Right ventricle myocardium inferior (tissue), 1 donor: ENCODE data around the gene PPP1R12C. TPM values are rescaled to one million over a fixed set of nuclear protein-coding genes. Genes with fewer than 3 reads are reported as not detected.
A peak's percentile ranks its signal among the peaks of the same experiment; 100 is the strongest.

Experiments used
- ATAC-seq: fragments of 200-7000 bp; cut with Tn5 transposase; one replicate; pipeline ENCODE4 v1.9.1; 2020; ENCODE audit warnings: mild to moderate bottlenecking, moderate library complexity
- DNase-seq: peaks from one replicate; pipeline ENCODE4 v3.0.0; 2021; ENCODE audit errors: missing footprints
- intact Hi-C: fragments of 100-400 bp; cut with DNase I; formaldehyde crosslinking; loops from one replicate; pipeline ENCODE4 v1.11.0; 2022
- total RNA-seq: library from RNA; stranded (reverse); fragmentation: NEBNext Ultra II Directional; extraction: Animal tissue kit (Norgen Biotek cat#: 25700); gene quantifications from one replicate; pipeline ENCODE4 v1.2.1, GENCODE V29; 2021
- donor health status: DM: no; HTN: yes; CAD: no; lungs with severe emphysema.

Gene PPP1R12C
- total RNA-seq, 1 donor from 2014 or later: 140 TPM

- ATAC-seq: no peak
- intact Hi-C loops: no loop called here
- DNase-seq: peak; percentile 51
Observed at GRCh38 chr19:55097864-55098715, 19.3 kb downstream of the PPP1R12C start.

- ATAC-seq (no peak), DNase-seq (no peak)
Observed at GRCh38 chr19:55096061-55096701, 21.3 kb downstream of the PPP1R12C start.

GRCh38 chr19:55095260-55096060, 22.0 kb downstream of the PPP1R12C start:
- no peak for ATAC-seq
- intact Hi-C loops: no loop called here
- DNase-seq: peak; percentile 25

More at GRCh38 chr19:55096061-55096701, 21.3 kb downstream of the PPP1R12C start:
- intact Hi-C loops: no loop called here

GRCh38 chr19:55094456-55095259, 22.8 kb downstream of the PPP1R12C start:
- ATAC-seq: no peak
- intact Hi-C loops: no loop called here
- no peak for DNase-seq

- ATAC-seq: no peak
Observed at GRCh38 chr19:55092423-55093318, 24.8 kb downstream of the PPP1R12C start.

GRCh38 chr19:55091955-55092354, 25.5 kb downstream of the PPP1R12C start:
- DNase-seq: no peak
- no peak for ATAC-seq
- intact Hi-C loops: no loop called here

More at GRCh38 chr19:55092423-55093318, 24.8 kb downstream of the PPP1R12C start:
- intact Hi-C loops: no loop called here
- no peak for DNase-seq

GRCh38 chr19:55091126-55091910, 26.1 kb downstream of the PPP1R12C start:
- ATAC-seq: no peak
- no peak for DNase-seq
- intact Hi-C loops: no loop called here

GRCh38 chr19:55090564-55090963, 26.9 kb downstream of the PPP1R12C start:
- intact Hi-C loops: no loop called here
- ATAC-seq (no peak), DNase-seq (no peak)

GRCh38 chr19:55089342-55089944, 28.0 kb downstream of the PPP1R12C start:
- no peak for ATAC-seq
- DNase-seq: no peak
- intact Hi-C loops: no loop called here

GRCh38 chr19:55088543-55089341, 28.7 kb downstream of the PPP1R12C start:
- intact Hi-C loops: no loop called here
- ATAC-seq (peak; percentile 28), DNase-seq (peak; percentile 85)

GRCh38 chr19:55088021-55088451, 29.4 kb downstream of the PPP1R12C start:
- ATAC-seq: no peak
- no peak for DNase-seq
- intact Hi-C loops: no loop called here

GRCh38 chr19:55087542-55087901, 29.9 kb downstream of the PPP1R12C start:
- intact Hi-C loops: loop anchor here (2.0 kb wide), 1 partner anchor 25 kb away; no protein-coding TSS in a partner anchor
- no peak for DNase-seq
- peak; percentile 27 for ATAC-seq

- peak; percentile 86 for ATAC-seq
- intact Hi-C loops: loop anchor here (2.0 kb wide), 1 partner anchor 26 kb away; no protein-coding TSS in a partner anchor
- DNase-seq: peak; percentile 96
Observed at GRCh38 chr19:55086730-55087541, 30.5 kb downstream of the PPP1R12C start.

- no peak for ATAC-seq
- intact Hi-C loops: loop anchor here (2.0 kb wide), 1 partner anchor 27 kb away; no protein-coding TSS in a partner anchor
- no peak for DNase-seq
Observed at GRCh38 chr19:55085923-55086715, 31.3 kb downstream of the PPP1R12C start.
